ENCODE results near the gene AGBL4.
"Not testable (repeated sequence)": the region's sequence is repeated elsewhere in the genome, so short reads cannot be mapped to it uniquely, and the experiment has no call there.

The AGBL4 gene

DNA sequence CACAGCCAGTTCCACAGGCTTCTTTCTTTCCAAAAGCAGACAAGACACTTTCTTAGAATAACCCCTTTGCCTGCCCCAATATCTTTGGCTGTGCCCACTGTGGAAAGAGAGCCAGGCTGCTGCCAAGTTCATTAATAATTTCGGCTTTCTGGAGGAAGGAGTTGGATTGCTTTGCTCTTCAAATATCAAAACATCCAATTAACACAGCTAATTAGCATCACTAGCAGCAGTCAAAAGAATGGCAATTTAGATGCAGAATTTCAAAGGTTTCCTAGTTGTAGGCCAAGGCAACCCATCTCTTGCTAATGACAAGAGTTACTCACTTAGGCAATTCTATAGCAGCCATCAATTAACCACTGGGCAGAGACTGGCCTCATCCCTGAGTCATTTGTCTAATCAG is 1460.7 kb downstream of the AGBL4 start:
- no peak for DNase-seq

DNA sequence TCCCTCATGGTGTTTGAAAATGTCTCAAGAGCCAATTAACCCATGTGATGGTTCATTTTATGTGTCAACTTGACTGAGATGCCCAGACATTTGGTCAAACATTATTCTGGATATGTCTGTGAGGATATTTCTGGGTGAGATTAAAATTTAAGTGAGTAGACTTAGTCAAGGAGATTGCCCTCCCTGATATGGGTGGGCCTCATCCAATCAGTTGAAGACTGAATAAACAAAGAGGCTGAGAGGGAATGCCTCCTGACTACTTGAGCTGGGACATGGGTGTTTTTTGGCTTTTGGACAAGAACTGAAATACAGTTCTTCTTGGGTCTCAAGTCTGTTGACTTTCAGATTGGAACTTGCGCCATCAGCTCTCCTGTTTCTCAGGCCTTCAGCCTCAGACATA is 1462.3 kb downstream of the AGBL4 start:
- no peak for DNase-seq

GRCh38 chr1:48560577-48560976 is 1463.2 kb downstream of the AGBL4 start:
- no peak for DNase-seq

GRCh38 chr1:48560116-48560515 is 1463.6 kb downstream of the AGBL4 start:
- no peak for DNase-seq

GRCh38 chr1:48558366-48558765 is 1465.4 kb downstream of the AGBL4 start:
- DNase-seq = no peak

GRCh38 chr1:48556186-48556850 is 1467.4 kb downstream of the AGBL4 start:
- no peak for DNase-seq

DNA sequence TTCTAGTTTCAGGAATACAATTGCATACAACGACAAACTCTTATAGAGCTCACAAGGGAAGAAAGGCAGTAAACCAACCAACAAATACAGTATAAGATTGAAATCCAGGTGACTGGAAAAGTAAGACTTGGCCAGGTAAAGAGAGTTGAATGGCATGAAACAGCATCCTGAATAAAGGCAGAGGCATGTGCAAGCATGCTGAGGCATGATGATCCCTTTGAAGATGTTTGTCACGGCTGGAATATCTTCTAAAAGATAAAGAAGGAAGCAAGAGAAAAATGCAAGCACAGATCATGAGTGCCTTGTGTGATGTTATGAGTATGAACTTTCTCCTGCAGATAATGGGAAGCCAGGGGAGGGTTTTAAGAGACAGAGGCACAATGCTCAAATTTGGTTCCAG is 1468.5 kb downstream of the AGBL4 start:
- DNase-seq = no peak

DNA sequence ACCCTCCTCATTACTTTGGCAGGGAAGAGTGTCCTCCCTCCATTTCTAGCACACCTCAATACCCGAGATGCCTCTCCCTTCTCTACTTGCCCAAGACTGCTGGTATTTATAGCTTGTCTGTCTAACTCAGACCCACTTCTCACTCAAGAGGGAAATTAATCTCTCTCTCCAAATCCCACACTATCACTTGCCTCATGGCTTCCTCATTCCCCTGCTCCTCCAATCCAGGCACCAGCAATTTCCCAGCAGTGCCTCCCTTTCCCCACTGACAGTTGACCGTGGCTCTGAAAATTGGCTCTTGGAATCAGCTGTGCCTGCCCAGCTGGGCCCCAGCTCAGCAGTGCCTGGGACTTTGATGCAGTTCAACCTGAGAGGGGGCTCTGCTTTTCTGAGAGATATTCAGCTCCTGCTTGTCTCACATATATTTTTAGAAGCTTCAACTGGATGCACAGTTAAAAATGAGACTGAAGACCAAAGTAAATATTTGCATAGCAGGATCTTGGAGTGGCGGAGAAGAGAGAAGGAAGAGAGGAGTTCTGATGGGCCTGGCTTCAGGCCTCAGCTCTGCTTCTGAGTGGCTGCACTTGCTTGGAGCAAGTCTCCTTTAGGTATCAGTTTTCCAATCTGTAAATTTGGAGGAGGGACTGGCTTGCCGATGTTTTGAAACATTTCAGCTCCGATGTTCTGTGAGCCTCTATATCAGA is 1470.7 kb downstream of the AGBL4 start:
- DNase-seq = no peak

GRCh38 chr1:48552420-48552819 is 1471.3 kb downstream of the AGBL4 start:
- DNase-seq = no peak

DNA sequence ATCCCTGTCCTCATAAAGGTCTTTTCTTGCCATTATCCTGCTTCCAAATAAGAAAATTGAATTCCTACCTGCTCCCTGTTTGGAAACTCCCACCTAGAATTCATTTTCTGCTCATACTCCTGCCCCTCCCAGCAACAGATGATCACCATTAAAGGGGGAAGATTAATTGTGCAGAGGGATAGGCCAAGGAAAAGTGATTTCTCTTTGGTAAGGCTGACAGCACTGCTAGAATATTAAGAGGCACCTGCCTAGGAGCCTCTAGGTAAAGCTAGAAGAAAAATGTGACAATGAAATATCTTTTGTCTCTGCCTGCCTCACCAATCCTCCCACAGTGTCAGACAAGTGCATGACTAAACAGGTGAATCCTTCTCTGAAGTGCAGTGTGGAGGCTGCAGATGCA is 1474.8 kb downstream of the AGBL4 start:
- DNase-seq = no peak

DNA sequence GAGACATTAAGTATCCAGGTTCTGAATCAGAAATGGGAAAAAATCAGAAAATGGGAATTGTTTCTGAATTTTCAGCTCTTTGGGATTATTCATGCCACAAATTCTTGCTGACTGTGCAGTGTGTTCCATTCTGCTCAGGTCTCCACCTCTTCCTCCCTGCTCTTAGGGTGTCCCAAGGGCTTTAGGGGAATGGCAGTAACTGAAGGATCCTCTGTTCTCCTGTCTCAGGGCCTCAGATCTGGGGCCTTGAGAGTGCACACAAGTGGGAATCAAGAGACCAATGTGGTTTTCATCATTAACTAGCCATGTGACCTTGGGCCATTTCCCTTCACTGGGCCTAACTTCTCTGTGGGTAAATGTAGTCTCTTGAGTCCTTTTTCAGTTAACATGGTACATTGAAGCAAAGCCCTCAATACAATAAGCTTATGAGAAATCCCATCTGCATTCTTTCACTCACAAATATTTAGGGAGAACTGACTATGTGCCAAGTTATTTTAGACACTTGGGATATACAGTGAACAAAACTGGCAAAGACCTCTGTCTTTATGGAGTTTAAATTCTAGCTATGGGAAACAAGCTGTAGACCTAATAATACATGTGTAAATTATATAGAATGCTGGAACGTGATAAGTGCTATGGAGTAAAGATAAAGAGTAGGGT is 1476.1 kb downstream of the AGBL4 start:
- DNase-seq = no peak

DNA sequence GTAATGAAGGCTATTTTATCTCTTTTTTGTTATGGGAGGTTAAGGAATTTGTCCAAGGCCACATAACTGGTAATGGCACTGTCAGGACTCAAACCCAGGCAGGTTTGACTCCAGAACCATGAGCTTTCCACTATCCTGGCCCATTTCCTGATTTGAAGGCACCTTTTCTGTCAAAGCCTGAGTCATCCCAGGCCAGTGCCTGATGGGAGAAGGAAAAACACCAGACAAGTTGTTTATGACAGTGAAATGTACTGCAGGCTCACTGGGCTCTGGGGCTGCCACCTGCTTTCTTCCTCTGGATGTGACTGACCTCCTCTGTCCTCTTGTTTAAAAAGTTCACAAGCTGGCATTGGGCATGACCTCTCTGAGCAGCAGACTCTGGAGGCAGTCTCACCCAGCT is 1479.9 kb downstream of the AGBL4 start:
- DNase-seq = no peak

DNA sequence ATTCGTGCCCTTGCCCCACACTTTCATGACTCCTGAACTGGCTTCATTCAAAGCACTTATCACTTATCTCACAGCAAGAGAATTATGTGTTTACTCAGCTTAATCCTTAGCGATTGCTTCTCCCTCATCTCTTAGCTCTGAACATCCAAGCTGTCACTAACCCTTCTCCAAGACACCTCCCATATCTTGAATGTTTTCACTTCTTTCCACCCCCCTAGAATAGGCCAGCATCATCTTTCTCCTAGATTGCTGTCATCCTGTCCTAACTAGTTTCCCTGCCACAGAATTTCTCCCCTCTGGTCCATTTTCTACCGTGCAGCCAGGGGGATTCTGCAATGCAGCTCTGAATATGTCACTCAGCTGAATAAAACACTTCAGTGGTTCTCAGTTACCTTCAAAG is 1483.2 kb downstream of the AGBL4 start:
- no peak for DNase-seq

DNA sequence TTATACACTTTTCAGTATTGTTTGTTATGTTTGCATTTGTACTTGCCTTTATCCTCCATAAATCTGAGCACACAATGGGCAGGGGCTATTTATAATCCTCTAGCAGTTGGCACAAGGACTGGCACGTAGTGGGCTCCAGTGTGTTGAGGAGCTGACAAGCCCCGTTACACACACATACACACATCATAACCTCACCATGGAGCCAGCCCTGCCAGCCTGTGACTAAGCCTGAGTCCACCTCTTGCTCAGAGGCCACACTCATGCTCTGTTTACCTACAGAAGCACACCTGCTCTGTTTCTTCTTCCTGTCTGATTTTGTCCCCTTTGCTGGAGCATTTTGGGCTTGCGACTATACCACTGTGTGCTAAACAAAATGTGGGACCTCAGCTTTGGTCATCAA is 1487.3 kb downstream of the AGBL4 start:
- DNase-seq = no peak

DNA sequence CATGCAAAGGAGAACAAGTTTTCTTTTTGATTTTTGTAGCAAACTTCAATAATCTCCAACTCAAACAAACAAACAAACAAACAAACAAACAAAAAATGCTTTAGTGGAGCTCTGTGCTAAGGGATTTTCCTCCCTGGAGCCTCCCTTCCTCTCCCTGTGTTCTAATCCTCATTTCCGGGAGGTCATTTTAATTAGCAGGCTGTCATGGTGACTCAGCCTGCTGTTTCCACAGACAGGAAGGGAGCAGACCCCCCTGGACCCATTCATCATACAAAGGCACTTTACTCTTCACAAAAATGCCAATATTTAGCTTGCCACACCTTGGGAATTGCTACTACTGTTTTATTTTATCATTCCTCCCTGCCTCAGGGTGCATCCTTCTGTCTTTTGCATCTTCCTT is 1490.8 kb downstream of the AGBL4 start:
- no peak for DNase-seq

DNA sequence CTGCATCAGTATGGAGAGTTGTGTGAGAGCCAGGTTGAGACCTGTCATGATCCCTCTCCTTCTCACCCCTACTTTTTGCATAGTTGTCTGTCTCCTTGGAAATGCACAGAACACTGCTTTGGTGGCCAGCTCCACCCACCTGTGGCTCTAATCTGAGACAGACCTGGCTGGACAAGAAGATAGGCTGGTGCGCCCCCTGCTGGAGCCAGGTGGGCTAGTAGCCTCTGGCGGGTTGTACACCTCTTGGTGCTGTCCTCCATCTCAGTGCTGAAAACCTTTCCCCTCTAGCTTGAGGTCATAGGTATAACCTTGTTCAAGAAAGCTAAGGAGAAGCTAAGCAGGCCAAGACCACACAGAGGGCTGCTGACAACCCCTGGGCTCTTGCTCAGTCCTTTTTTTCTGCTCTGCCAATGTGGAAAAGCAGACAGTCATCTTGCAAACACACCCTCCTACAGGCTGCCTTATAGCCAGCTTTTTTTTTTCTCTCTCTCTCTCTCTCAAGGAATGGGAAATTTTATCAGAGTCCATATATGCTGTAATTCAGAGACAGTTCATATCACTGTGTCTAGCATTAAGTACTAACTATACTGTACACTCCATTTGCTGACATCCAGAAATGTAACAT is 1492.9 kb downstream of the AGBL4 start:
- DNase-seq = peak in 1 of 2 experiments; percentile 36

DNA sequence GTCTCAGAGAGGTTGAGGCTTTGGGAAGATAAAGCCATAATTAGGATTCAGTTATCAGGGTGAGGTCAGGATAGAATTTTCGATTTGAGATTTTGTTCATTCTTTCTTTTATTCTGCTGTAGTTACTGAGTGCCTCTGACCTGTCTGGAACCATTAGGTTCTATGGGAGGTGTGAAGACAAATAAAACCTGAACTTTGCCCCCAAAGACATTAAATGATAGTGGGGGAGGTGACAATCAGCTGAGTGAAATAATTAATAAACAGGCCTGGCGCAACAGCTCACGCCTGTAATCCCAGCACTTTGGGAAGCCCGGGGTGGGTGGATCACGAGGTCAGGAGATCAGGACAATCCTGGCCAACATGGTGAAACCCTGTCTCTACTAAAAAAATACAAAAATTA is 1496.7 kb downstream of the AGBL4 start:
- DNase-seq = no peak

DNA sequence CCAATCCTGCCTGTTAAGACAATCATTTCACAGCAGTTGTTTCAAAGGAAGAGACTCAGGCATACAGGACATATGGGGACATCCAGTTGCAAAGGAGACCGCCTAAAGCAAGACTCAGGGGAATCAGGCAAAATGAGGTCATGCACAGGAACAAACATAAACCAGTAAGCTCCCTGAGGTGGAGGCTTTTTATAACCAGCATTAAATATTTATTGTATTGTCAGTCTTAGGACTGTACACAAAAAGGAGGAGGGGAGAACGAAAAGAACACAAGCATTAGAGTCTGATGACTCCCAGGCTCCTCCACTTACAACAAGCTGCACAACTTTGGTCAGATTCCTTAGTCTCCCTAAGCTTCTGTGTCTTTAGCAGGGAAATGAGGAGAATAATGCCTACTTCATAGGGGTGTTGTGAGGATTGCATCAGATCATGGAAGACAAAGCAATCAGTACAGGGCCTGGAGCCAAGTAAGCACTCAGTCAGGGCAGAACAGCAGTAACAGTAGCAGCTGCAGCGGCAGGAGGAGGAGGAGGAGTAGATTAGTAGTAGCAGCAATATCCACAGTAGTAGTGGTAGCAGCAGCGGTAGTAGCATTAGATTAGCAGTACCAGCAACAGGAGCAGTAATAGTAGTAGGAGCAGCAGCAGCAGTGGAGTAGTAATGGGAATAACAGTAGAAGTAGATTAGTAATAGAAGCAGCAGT is 1497.6 kb downstream of the AGBL4 start:
- DNase-seq = no peak

DNA sequence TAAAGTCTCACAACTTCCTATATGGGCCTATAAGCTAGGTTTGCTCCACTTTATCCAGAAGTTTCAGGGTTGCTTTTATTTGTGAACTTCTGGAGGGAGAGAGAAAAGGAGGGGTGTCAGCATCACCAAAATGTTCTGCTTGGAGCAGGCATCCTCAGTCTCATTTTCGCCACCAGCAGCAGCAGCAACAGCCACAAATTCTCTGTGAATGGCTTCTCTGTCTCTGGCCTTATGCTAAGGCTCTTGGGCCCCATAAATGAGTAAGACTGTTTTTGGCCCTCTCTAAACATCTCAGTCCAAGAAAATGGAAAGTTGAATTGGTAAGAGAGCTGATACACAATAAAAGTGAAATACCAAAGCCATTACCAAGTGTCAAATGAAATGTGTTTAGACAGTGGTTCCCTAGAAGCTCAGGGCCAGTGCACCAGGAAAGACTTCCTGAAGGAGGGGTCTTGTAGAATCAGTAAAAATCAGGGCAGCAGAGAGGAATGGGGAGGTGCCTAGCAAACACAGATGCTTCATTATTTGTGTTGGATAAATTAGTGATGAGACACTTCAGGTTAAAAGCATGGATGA is 1498.8 kb downstream of the AGBL4 start:
- no peak for DNase-seq

- DNase-seq = no peak
Measured at GRCh38 chr1:48523558-48523957, 1500.2 kb downstream of the AGBL4 start.

GRCh38 chr1:48519896-48520295 is 1503.9 kb downstream of the AGBL4 start:
- not testable (repeated sequence) for DNase-seq

DNA sequence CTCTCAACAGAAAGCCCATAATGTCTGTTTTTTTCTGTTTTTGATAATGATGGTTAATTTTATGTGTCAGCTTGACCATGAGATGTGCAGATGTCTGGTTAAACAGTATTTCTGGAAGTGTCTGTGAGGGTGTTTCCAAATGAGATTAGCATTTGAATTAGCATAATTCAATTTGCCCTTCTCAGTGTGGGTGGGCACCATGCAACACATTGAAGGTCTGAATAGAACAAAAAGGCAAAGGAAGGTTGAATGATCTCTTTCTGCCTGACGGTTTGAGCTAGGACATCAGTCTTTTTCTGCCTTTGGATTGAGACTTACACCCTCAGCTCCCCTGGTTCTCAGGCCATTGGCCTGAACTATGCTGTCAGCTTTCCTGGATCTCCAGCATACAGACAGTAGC is 1516.9 kb downstream of the AGBL4 start:
- no peak for DNase-seq
